T-helper 9 cell (primary cell): ENCODE results near the gene C22orf42.
"Not testable (repeated sequence)": the region's sequence is repeated elsewhere in the genome, so short reads cannot be mapped to it uniquely, and the experiment has no call there.

Experiments used
- DNase-seq: peaks from one replicate; pipeline ENCODE4 v3.0.0-alpha.2; 2020

Gene C22orf42

GRCh38 chr22:32183625-32184024 is 24.5 kb upstream of the C22orf42 start:
- no peak for DNase-seq

- no peak for DNase-seq
These were observed 21.9 kb upstream of the C22orf42 start for GRCh38 chr22:32181043-32181442.

- DNase-seq: no peak
These were observed 18.2 kb upstream of the C22orf42 start for GRCh38 chr22:32177221-32177765.

- DNase-seq: no peak
These were observed 16.9 kb upstream of the C22orf42 start for GRCh38 chr22:32175683-32176644.

GRCh38 chr22:32175115-32175514 is 16.0 kb upstream of the C22orf42 start:
- DNase-seq: no peak

GRCh38 chr22:32165681-32166080 is 6.6 kb upstream of the C22orf42 start:
- no peak for DNase-seq

GRCh38 chr22:32164075-32164860 is 5.2 kb upstream of the C22orf42 start:
- no peak for DNase-seq

GRCh38 chr22:32160411-32160810 is 1.3 kb upstream of the C22orf42 start:
- DNase-seq: not testable (repeated sequence)

GRCh38 chr22:32157632-32158031 is 1.5 kb downstream of the C22orf42 start:
- DNase-seq: not testable (repeated sequence)

- DNase-seq: not testable (repeated sequence)
These were observed 4.4 kb downstream of the C22orf42 start for GRCh38 chr22:32154727-32155126.

- DNase-seq: not testable (repeated sequence)
These were observed 7.5 kb downstream of the C22orf42 start for GRCh38 chr22:32151641-32152040.

- not testable (repeated sequence) for DNase-seq
These were observed 8.5 kb downstream of the C22orf42 start for GRCh38 chr22:32150647-32151046.

- DNase-seq: not testable (repeated sequence)
These were observed 10.7 kb downstream of the C22orf42 start for GRCh38 chr22:32148372-32148771.

- DNase-seq: not testable (repeated sequence)
These were observed 12.0 kb downstream of the C22orf42 start for GRCh38 chr22:32147128-32147527.

- no peak for DNase-seq
These were observed 14.4 kb downstream of the C22orf42 start for GRCh38 chr22:32144496-32145274.

- no peak for DNase-seq
These were observed 16.5 kb downstream of the C22orf42 start for GRCh38 chr22:32142600-32142999.

- not testable (repeated sequence) for DNase-seq
These were observed 18.4 kb downstream of the C22orf42 start for GRCh38 chr22:32140688-32141087.

- not testable (repeated sequence) for DNase-seq
These were observed 20.5 kb downstream of the C22orf42 start for GRCh38 chr22:32138576-32138975.

GRCh38 chr22:32137731-32138324 is 21.3 kb downstream of the C22orf42 start:
- not testable (repeated sequence) for DNase-seq

GRCh38 chr22:32136881-32137280 is 22.2 kb downstream of the C22orf42 start:
- not testable (repeated sequence) for DNase-seq

- DNase-seq: not testable (repeated sequence)
These were observed 23.1 kb downstream of the C22orf42 start for GRCh38 chr22:32135958-32136357.

GRCh38 chr22:32134796-32135195 is 24.3 kb downstream of the C22orf42 start:
- not testable (repeated sequence) for DNase-seq
